ENCODE data around the gene TNFAIP2.
"Not testable (repeated sequence)": the region's sequence is repeated elsewhere in the genome, so short reads cannot be mapped to it uniquely, and the experiment has no call there.

The TNFAIP2 gene

GRCh38 chr14:103164779-103165178, 41.5 kb downstream of the TNFAIP2 start:
- H3K27me3 Mint-ChIP-seq: peaks cover 6% of the 10 kb centered on the region
- H3K4me3 Mint-ChIP-seq: no peak overlapping the region
- H3K27ac Mint-ChIP-seq: no peak overlapping the region

DNA sequence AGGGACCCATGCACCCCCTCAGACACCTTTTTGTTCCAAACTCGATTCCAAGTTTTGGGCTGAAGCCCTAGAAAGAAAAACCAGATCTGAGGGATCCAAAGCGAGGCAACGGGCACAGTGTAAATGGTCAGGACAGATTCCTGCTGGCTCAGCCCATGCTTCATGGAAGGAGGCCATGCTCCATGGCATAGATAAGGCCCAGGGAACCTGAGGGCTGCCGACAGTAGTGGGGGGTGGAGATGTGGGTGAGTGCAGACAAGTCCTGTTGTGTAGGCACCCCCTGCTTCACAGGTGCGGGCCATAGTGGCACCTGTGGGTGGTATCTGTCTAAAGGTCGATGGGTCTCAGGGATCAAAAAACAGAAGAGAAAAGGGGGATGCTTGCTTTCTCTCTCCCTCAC, 42.1 kb downstream of the TNFAIP2 start:
- Mint-ChIP-seq H3K4me1 (ENCODE audit: low read depth) (no peaks in the 10 kb centered on the region), H3K9me3 (peaks cover 7% of the 10 kb centered on the region), H3K4me3 (no peak overlapping the region), H3K27me3 (peaks cover 4% of the 10 kb centered on the region), H3K27ac (no peak overlapping the region), H3K36me3 (ENCODE audit: low read depth) (peaks cover 4% of the 10 kb centered on the region)
- intact Hi-C loops (cut with micrococcal nuclease): no loop called here

More at GRCh38 chr14:103164779-103165178, 41.5 kb downstream of the TNFAIP2 start:
- no peaks in the 10 kb centered on the region for H3K36me3 Mint-ChIP-seq (ENCODE audit: low read depth)
- intact Hi-C loops (cut with micrococcal nuclease): no loop called here
- H3K9me3 Mint-ChIP-seq: peaks cover 2% of the 10 kb centered on the region
- no peaks in the 10 kb centered on the region for H3K4me1 Mint-ChIP-seq (ENCODE audit: low read depth)

GRCh38 chr14:103169954-103170353, 46.7 kb downstream of the TNFAIP2 start:
- intact Hi-C loops (cut with micrococcal nuclease): no loop called here
- peaks cover 3% of the 10 kb centered on the region for H3K27me3 Mint-ChIP-seq
- H3K4me1 Mint-ChIP-seq (ENCODE audit: low read depth): no peaks in the 10 kb centered on the region
- H3K9me3 Mint-ChIP-seq: peaks cover 23% of the 10 kb centered on the region
- H3K36me3 Mint-ChIP-seq (ENCODE audit: low read depth): peaks cover 6% of the 10 kb centered on the region
- H3K27ac Mint-ChIP-seq: no peak overlapping the region
- no peak overlapping the region for H3K4me3 Mint-ChIP-seq

DNA sequence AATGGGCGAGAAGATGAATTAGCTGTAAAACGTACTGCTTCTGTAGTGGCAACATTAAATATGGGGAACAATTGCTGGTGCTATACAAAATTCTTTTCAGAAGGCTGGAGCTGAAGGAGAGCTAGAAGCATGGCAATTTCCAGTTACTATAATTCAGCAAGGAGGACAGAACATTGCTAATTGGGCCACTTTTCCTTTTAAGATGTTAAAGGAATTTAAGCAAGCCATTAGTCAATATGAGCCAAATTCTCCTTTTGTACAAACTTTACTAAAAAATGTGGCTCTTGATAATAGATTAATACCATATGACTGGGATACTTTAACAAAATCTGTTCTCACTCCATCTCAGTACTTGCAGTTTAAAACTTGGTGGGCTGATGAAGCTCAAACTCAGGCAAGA, 47.9 kb downstream of the TNFAIP2 start:
- H3K27ac Mint-ChIP-seq; H3K36me3 Mint-ChIP-seq (ENCODE audit: low read depth); H3K27me3 Mint-ChIP-seq; H3K4me3 Mint-ChIP-seq; intact Hi-C loops (cut with micrococcal nuclease); H3K4me1 Mint-ChIP-seq (ENCODE audit: low read depth): not testable (repeated sequence)
- H3K9me3 Mint-ChIP-seq: peaks cover 30% of the 10 kb centered on the region

- Mint-ChIP-seq H3K36me3 (ENCODE audit: low read depth) (peaks cover 6% of the 10 kb centered on the region), H3K27me3 (peaks cover 9% of the 10 kb centered on the region), H3K4me1 (ENCODE audit: low read depth) (no peaks in the 10 kb centered on the region), H3K4me3 (no peak overlapping the region), H3K9me3 (peaks cover 30% of the 10 kb centered on the region), H3K27ac (no peak overlapping the region)
- intact Hi-C loops (cut with micrococcal nuclease): no loop called here
Measured at GRCh38 chr14:103172921-103173320, 49.7 kb downstream of the TNFAIP2 start.

GRCh38 chr14:103173887-103174286, 50.6 kb downstream of the TNFAIP2 start:
- H3K4me3 Mint-ChIP-seq; H3K27me3 Mint-ChIP-seq; H3K36me3 Mint-ChIP-seq (ENCODE audit: low read depth); H3K4me1 Mint-ChIP-seq (ENCODE audit: low read depth); intact Hi-C loops (cut with micrococcal nuclease); H3K27ac Mint-ChIP-seq: not testable (repeated sequence)
- H3K9me3 Mint-ChIP-seq: peaks cover 30% of the 10 kb centered on the region

DNA sequence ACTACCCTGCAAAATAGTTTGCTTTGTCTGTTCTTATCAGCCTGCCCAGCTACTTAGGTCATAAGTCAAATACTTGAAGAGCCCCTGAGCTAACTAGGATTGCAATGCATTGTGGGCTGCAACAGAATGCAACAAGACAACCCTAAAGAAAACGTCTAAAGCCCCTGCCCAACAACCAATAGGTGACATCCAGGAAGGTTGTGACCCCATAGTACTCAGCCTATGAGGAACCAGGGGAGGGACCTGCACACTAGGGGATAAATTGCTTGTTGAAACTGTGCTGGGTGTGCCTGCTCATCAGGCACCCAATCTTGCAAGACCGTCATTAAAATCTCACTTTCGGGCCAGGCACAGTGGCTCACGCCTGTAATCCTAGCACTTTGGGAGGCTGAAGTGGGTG, 52.9 kb downstream of the TNFAIP2 start:
- peaks cover 14% of the 10 kb centered on the region for H3K9me3 Mint-ChIP-seq
- H3K36me3 Mint-ChIP-seq (ENCODE audit: low read depth); H3K4me3 Mint-ChIP-seq; H3K4me1 Mint-ChIP-seq (ENCODE audit: low read depth); intact Hi-C loops (cut with micrococcal nuclease); H3K27ac Mint-ChIP-seq: not testable (repeated sequence)
- peaks cover 12% of the 10 kb centered on the region for H3K27me3 Mint-ChIP-seq

DNA sequence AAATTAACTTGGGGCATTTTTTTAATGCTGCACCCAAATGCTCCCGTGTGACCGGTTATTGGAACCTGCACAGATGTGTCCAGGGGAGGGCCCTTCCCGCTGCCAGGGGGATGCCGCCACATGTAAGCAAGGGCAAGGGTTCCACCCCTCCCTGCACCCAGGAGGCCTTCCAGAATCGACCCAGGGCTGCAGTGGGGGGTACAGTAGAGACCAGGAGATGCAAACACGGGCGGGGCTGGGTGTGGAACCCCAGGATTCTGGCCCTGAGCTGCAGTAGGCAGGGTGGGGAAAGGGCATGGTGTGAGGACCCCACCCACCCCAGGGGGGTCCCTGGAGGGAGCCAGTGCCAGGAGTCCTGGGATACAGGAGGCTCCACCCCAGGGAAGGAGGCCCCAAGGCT, 54.1 kb downstream of the TNFAIP2 start:
- peaks cover 12% of the 10 kb centered on the region for H3K27me3 Mint-ChIP-seq
- H3K9me3 Mint-ChIP-seq: peaks cover 14% of the 10 kb centered on the region
- H3K36me3 Mint-ChIP-seq (ENCODE audit: low read depth): no peaks in the 10 kb centered on the region
- no peaks in the 10 kb centered on the region for H3K4me1 Mint-ChIP-seq (ENCODE audit: low read depth)
- intact Hi-C loops (cut with micrococcal nuclease): no loop called here
- no peak overlapping the region for H3K27ac Mint-ChIP-seq
- H3K4me3 Mint-ChIP-seq: no peak overlapping the region

- intact Hi-C loops (cut with micrococcal nuclease): no loop called here
- Mint-ChIP-seq H3K27ac (no peak overlapping the region), H3K27me3 (peaks cover 12% of the 10 kb centered on the region), H3K4me3 (no peak overlapping the region), H3K36me3 (ENCODE audit: low read depth) (no peaks in the 10 kb centered on the region), H3K4me1 (ENCODE audit: low read depth) (no peaks in the 10 kb centered on the region), H3K9me3 (peaks cover 14% of the 10 kb centered on the region)
Measured at GRCh38 chr14:103178521-103178920, 55.3 kb downstream of the TNFAIP2 start.

GRCh38 chr14:103179094-103179493, 55.8 kb downstream of the TNFAIP2 start:
- Mint-ChIP-seq H3K27me3 (peaks cover 15% of the 10 kb centered on the region), H3K27ac (no peak overlapping the region), H3K4me1 (ENCODE audit: low read depth) (no peaks in the 10 kb centered on the region), H3K4me3 (no peak overlapping the region), H3K36me3 (ENCODE audit: low read depth) (no peaks in the 10 kb centered on the region), H3K9me3 (peaks cover 14% of the 10 kb centered on the region)
- intact Hi-C loops (cut with micrococcal nuclease): no loop called here

DNA sequence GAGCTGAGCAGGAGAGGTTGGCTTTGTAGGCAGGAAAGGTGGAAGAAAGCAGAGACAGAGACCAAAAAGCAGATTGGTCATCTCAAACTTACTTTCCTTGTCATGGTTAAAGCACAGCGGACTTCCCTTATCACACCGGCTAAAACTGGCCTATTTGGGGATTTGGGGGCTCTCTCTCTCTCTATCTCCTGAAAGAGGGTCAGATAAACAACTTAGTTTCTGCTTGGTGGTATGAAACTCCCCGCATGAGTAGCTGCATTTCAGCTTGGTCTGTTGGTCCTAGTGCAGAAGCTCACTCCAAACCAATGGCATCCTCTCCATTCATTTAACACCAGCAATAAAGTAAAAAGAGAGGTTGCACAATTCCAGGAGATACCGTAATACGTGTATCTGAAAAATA, 57.1 kb downstream of the TNFAIP2 start:
- Mint-ChIP-seq H3K9me3 (peaks cover 3% of the 10 kb centered on the region), H3K4me1 (ENCODE audit: low read depth) (no peaks in the 10 kb centered on the region), H3K27me3 (peaks cover 13% of the 10 kb centered on the region), H3K36me3 (ENCODE audit: low read depth) (no peaks in the 10 kb centered on the region), H3K27ac (no peak overlapping the region), H3K4me3 (no peak overlapping the region)
- intact Hi-C loops (cut with micrococcal nuclease): no loop called here

- intact Hi-C loops (cut with micrococcal nuclease): no loop called here
- no peaks in the 10 kb centered on the region for H3K9me3 Mint-ChIP-seq
Measured at GRCh38 chr14:103184046-103184445, 60.8 kb downstream of the TNFAIP2 start.

DNA sequence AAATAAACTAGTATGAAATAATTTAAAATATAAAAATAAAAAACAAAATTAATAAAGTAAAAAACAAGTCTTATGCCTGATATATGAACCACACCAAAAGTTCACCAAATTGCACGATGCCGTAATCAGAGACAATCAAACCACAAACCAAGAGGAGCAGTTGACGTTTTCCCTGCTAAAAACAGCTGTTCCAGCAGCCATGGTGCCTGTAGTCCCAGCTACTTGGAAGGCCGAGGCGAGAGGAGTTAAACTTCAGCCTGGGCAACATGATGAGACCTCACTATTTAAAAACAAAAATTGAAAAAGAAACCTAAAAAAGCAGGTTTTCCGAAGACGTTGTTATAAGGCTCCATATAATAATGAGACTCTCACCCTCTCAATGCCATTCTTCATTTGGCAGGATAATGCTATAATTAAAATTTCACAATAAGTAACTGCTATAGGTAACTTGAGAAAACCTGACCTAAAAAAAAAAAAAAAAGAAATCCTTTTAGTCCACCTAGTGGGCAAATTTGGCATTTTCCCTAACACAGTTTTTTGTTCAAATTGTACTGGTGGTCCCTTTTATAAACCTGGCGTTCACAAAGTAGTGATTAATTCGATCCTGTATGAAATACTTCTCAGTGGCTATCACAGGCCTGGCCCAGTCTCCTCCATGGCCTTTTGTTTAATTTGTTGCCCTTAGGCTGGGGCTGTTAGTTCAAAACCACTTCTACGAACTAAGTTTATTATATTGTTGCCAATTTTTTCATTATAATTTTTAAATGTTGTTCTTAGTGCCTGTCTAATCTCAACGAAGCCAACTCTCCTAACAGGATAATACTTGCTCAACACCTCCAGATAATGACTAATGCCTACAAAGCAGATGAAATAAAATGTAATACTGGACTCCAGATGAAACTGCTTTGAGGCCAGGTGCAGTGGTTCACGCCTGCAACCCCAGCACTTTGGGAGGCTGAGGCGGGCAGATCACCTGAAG, 62.1 kb downstream of the TNFAIP2 start:
- Mint-ChIP-seq H3K27me3 (peaks cover 52% of the 10 kb centered on the region), H3K27ac (no peak overlapping the region), H3K4me3 (no peak overlapping the region), H3K4me1 (ENCODE audit: low read depth) (peaks cover 6% of the 10 kb centered on the region), H3K9me3 (no peaks in the 10 kb centered on the region), H3K36me3 (ENCODE audit: low read depth) (no peaks in the 10 kb centered on the region)
- intact Hi-C loops (cut with micrococcal nuclease): loop anchor here (1.0 to 5.0 kb wide), 3 partner anchors 77 to 107 kb away; no protein-coding TSS in a partner anchor

More at GRCh38 chr14:103184046-103184445, 60.8 kb downstream of the TNFAIP2 start:
- H3K36me3 Mint-ChIP-seq (ENCODE audit: low read depth): no peaks in the 10 kb centered on the region
- H3K27me3 Mint-ChIP-seq: peaks cover 43% of the 10 kb centered on the region
- no peak overlapping the region for H3K4me3 Mint-ChIP-seq
- no peaks in the 10 kb centered on the region for H3K4me1 Mint-ChIP-seq (ENCODE audit: low read depth)
- H3K27ac Mint-ChIP-seq: no peak overlapping the region

GRCh38 chr14:103186241-103186822, 63.1 kb downstream of the TNFAIP2 start:
- H3K27me3 Mint-ChIP-seq: peaks cover 57% of the 10 kb centered on the region
- no peak overlapping the region for H3K4me3 Mint-ChIP-seq

More at GRCh38 chr14:103186241-103186822, 63.1 kb downstream of the TNFAIP2 start:
- H3K4me1 Mint-ChIP-seq (ENCODE audit: low read depth): peaks cover 16% of the 10 kb centered on the region
- no peaks in the 10 kb centered on the region for H3K9me3 Mint-ChIP-seq
- no peaks in the 10 kb centered on the region for H3K36me3 Mint-ChIP-seq (ENCODE audit: low read depth)
- intact Hi-C loops (cut with micrococcal nuclease): loop anchor here (5.0 kb wide), 1 partner anchor 76 kb away; no protein-coding TSS in a partner anchor
- no peak overlapping the region for H3K27ac Mint-ChIP-seq

Measured in dendritic cell treated with granulocyte-macrophage colony-stimulating factor and Interleukin-4, amounts not matched to agents 40 ng/mL and 50 ng/mL, for 4 days (primary cell).